HK-2 (cell line): ENCODE results near the gene RAB37.

Source experiments
- DNase-seq: peaks from one replicate; pipeline ENCODE4 v3.0.0-alpha.2; 2018; ENCODE audit not compliant: unreplicated experiment

Gene RAB37

DNA sequence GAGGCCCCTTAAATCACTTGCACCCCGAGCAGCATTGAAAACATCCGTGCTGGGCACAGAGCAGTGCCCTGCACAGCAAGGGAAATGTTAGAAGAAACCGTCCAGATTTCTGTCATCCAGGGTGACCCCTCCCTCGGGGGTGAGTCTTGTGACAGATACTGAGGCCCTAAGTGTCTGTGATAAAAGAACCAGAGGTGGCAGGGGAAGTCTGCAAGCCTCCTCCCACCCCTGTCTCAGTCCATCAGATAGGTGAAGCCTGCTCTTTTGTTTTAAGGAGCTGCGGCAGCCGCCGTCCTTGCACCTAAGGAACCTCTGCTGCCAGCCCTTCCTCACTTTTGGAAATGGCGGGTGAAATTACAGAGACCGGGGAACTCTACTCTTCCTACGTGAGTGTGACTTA is 39.9 kb downstream of the RAB37 start:
- DNase-seq: no peak

DNA sequence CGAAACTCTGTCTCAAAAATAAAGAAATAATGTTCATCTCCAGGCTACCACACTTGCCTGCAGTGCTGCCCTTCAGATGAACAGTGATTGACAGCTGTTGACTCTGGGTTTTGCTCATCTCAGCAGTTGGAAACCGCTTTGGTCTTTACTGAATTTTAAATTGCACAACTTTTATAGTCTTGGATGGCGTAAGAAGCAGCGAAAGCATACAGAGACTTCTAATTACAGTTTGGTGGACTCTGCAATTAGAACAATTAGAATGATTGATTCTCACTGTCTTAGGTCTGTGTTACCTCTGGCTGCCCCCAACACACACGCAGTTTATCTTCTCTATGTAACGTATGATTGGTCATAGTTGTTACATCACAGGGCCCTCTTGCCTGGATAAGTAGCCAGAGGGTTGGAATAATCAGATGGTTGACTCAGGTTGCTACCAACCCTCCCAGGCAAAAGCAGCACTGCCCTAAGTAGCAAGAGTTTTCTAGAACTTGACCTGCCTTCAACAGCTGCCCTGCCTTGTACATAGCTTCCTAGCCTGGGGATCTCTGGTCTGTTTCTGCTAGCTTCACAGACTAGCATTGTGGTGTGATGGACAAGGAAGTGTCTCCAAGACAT is 41.0 kb downstream of the RAB37 start:
- DNase-seq: no peak

GRCh38 chr17:74778960-74779359 is 41.9 kb downstream of the RAB37 start:
- DNase-seq: no peak

DNA sequence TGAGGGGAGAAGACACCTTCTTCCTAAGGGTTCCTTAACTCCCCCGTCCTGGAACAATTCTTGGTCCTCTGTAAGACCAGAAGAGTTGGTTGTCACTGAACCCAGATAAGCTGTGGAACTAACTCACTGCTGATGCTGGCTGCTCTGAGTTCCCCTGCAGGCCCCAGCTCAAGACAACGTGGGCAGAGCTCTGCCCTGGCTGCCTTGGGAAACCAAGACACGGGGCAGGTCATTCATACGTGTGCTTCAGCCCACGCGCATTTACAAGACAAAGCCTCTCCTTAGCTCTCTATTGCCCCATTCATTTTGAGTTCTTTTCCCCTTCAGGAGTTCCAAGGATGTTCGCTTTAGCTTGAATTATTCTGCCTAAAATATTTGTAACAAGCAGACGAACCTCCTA is 42.4 kb downstream of the RAB37 start:
- DNase-seq: no peak

- DNase-seq: no peak
Measured at GRCh38 chr17:74779948-74780400, 42.9 kb downstream of the RAB37 start.

DNA sequence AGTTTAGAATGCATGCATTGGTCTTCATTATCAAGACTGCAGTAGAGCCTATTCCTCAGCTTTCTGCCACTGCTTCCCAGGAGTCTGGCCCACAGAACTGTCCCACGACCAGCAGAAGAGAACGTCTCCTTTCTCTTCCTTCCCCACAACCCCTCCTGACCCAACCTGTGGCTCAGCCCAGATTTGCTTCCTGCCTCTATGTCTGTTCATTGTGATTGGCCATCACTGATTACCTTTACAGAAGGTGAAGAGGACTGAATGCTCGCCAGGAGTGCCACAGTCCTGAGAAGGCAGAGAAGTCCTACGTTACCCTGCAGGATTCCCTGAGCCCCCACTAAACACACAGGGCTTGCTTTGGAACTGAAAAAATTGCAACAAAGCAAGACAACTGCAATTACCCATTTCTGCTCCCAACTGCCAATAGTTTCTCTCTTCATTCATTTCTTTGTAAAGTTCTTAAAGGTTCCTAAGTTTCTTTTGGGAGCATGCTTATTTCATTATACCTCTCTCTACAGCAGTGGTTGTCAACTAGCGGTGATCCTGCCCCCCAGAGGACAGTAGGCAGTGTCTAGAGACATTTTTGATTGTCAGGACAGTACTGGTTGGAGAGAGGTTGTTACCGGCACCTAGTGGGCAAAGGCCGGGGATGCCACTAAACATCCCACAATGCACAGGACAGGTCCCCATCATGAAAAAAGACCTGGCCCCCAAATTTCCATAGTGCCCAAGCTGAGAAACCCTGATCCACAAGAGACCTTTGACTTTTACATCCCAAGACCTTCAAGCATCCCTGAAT is 43.6 kb downstream of the RAB37 start:
- peak; percentile 38 for DNase-seq

DNA sequence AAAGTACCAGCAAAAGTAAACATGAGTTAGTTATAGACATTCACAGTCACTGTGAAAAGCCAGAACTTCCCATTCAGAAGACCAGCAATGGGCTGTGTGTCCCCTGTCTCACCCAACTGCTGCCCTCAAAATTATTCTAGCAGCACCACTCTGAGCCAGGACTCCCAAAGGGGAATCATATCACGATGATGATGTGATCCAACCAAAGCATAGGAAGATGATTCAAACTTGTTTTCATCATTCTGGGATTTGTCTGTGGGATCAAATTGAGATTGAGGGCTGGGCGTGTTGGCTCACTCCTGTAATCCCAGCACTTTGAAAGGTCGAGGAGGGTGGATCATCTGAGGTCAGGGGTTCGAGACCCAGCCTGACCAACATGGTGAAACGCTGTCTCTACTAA is 45.5 kb downstream of the RAB37 start:
- no peak for DNase-seq

GRCh38 chr17:74784125-74784810 is 47.2 kb downstream of the RAB37 start:
- no peak for DNase-seq

- no peak for DNase-seq
Measured at GRCh38 chr17:74785096-74785980, 48.3 kb downstream of the RAB37 start.

- no peak for DNase-seq
Measured at GRCh38 chr17:74785981-74786360, 48.9 kb downstream of the RAB37 start.

DNA sequence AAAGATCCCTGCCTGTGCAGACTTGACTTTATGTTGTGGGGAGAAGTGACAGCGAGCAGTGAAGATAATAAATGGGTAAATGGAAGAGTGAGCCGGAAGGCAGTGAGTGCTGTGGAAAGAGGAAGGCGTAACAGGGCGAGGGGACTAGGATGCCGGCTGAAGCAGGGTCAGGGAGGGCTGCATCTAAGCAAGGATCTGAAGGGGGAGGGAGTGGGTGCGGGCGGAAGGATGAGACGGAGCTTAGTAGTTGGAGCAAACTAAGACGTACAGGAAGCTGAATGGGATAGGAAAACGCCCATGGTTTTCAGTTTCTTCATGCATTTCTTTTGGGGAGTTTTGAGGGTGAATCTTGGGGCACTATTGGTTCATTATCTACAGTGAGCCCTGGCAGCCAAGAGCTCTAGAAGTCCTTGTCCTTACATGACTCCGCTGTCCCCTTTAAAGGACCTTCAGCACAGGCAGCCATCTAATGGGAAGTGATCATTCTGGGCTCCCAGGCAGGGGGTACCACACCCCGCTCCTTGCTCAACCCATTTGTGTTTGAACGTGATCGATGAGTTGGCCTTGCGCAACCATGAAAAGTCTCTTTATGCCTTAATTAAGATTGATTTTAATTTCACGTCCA is 49.5 kb downstream of the RAB37 start:
- DNase-seq: no peak

DNA sequence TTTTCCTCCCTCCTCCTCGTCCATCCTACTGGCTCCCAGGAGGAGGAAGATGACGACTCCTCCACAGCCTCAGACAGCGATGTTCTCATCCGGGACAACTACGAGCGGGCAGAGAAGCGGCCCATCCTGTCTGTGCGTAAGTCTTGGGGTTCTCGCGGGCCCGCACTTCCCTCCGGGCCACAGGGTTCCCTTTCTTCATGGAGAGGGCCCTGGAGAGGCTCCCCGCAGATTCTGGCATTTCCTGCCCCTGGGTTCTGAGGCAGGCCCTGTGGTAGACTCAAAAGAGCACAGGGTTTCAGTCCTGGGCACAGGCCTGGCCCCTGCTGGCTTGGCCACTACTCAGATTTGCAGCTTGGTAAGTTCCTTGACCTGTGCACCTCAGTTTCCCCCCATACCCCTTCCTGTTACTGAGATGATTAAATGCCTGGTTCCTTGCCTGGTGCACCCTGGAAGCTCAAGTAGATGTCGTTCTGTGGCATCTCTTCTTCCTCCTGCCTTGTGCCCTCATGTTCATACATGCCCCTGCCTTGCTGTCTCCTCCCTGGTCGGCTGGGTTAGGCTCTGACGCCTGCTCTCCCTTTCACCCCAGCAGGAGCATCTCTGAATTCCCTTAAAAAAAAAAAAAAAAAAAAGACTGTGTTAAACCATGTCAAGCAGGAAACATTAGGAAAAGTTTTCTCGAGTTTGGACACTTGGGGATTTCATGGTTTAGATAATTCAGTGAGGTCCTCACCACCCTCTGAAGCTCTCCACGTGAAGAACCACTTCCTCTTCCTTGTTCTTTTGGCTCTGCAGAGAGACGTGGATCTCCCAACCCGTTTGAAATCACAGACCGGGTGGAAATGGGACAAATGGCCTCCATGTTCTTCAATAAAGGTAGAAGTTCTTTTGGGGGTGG is 53.4 kb downstream of the RAB37 start:
- DNase-seq: no peak

GRCh38 chr17:74792586-74793105 is 55.6 kb downstream of the RAB37 start:
- no peak for DNase-seq

GRCh38 chr17:74795327-74796020 is 58.4 kb downstream of the RAB37 start:
- no peak for DNase-seq

DNA sequence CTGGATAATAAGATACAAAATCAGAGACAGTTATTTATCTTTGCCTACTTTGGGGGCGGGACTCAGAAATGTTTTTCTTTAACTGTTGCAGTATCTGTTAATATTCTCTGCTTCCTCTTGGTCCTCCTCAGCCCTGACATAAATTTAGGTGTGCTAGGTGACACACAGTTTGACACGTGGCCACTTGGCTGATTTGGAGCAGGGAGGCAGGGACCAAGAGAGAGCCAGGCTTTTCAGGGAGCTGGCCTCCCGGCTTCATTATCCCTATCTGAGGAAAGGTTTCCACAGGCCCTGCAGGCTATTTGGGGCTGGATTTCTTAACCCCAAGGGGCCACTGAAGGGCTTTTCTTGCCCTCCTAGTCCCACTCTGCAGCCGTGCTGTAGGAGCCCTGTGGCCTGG is 59.2 kb downstream of the RAB37 start:
- no peak for DNase-seq

GRCh38 chr17:74796866-74797265 is 59.8 kb downstream of the RAB37 start:
- DNase-seq: no peak
